Measurements from ENCODE around the gene SLC39A7.

SLC39A7 gene

DNA sequence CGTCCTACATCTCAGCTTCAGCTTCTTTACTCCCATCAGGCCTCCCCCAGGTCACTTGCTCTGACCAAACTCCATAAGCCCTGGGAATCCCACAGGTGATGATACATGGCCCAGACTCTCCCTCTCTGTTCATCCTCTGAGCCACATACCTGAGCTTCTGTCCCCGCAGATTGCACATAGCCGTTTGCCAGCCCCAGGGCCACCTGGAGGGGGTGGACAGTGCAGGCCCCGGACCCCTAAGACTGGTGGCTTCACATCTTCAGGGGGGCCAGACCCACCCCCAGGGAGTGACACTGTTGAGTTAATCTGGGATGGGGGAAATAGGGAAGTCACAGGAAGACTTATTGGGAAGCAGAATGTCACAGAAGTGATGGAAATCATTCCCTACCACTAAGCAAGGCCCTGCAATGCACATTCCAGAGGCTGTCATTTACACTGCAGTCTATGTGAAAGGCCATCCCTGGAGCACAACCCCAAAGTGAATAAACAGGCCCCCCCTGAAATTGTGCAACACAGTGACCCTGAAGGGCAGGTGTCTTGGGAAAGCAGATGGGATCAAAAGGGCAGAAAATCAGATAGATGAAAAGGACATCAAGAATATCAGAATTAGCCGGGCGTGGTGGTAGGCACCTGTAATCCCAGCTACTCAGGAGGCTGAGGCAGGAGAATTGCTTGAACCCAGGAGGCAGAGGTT is 2.4 kb upstream of the SLC39A7 start:
- no peak for TF ChIP-seq ZNF8 (CRISPR knock-in tag; IDR thresholded peaks at IDR 0.05)
- no peak for TF ChIP-seq TCF4 (CRISPR knock-in tag; IDR thresholded peaks at IDR 0.05; ENCODE audit: borderline replicate concordance)
- no peak for TF ChIP-seq ISL1 (CRISPR knock-in tag; IDR thresholded peaks at IDR 0.05)
- TF ChIP-seq ZFP3 (CRISPR knock-in tag; IDR thresholded peaks at IDR 0.05), result no peak
- TF ChIP-seq RARB (CRISPR knock-in tag; IDR thresholded peaks at IDR 0.05), result no peak
- TF ChIP-seq TOX (CRISPR knock-in tag; IDR thresholded peaks at IDR 0.05; ENCODE audit: borderline replicate concordance), result no peak
- TF ChIP-seq ESRRG (CRISPR knock-in tag; IDR thresholded peaks at IDR 0.05), result no peak
- TF ChIP-seq, protein P1, sequence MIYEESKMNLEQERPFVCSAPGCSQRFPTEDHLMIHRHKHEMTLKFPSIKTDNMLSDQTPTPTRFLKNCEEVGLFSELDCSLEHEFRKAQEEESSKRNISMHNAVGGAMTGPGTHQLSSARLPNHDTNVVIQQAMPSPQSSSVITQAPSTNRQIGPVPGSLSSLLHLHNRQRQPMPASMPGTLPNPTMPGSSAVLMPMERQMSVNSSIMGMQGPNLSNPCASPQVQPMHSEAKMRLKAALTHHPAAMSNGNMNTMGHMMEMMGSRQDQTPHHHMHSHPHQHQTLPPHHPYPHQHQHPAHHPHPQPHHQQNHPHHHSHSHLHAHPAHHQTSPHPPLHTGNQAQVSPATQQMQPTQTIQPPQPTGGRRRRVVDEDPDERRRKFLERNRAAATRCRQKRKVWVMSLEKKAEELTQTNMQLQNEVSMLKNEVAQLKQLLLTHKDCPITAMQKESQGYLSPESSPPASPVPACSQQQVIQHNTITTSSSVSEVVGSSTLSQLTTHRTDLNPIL (CRISPR knock-in tag; IDR thresholded peaks at IDR 0.05; ENCODE audit: low read depth), result no peak
- no peak for TF ChIP-seq BACH2 (CRISPR knock-in tag; IDR thresholded peaks at IDR 0.05; ENCODE audit: borderline replicate concordance)
- no peak for TF ChIP-seq SNAI2 (CRISPR knock-in tag; IDR thresholded peaks at IDR 0.05)
- TF ChIP-seq, protein P2, sequence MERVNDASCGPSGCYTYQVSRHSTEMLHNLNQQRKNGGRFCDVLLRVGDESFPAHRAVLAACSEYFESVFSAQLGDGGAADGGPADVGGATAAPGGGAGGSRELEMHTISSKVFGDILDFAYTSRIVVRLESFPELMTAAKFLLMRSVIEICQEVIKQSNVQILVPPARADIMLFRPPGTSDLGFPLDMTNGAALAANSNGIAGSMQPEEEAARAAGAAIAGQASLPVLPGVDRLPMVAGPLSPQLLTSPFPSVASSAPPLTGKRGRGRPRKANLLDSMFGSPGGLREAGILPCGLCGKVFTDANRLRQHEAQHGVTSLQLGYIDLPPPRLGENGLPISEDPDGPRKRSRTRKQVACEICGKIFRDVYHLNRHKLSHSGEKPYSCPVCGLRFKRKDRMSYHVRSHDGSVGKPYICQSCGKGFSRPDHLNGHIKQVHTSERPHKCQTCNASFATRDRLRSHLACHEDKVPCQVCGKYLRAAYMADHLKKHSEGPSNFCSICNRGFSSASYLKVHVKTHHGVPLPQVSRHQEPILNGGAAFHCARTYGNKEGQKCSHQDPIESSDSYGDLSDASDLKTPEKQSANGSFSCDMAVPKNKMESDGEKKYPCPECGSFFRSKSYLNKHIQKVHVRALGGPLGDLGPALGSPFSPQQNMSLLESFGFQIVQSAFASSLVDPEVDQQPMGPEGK (CRISPR knock-in tag; IDR thresholded peaks at IDR 0.05; ENCODE audit: borderline replicate concordance), result no peak
- TF ChIP-seq ZNF70 (CRISPR knock-in tag; IDR thresholded peaks at IDR 0.05), result no peak
- TF ChIP-seq, protein P3, sequence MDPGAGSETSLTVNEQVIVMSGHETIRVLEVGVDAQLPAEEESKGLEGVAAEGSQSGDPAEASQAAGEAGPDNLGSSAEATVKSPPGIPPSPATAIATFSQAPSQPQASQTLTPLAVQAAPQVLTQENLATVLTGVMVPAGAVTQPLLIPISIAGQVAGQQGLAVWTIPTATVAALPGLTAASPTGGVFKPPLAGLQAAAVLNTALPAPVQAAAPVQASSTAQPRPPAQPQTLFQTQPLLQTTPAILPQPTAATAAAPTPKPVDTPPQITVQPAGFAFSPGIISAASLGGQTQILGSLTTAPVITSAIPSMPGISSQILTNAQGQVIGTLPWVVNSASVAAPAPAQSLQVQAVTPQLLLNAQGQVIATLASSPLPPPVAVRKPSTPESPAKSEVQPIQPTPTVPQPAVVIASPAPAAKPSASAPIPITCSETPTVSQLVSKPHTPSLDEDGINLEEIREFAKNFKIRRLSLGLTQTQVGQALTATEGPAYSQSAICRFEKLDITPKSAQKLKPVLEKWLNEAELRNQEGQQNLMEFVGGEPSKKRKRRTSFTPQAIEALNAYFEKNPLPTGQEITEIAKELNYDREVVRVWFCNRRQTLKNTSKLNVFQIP (CRISPR knock-in tag; IDR thresholded peaks at IDR 0.05; ENCODE audit: borderline replicate concordance, low read depth), result no peak
- TF ChIP-seq ZNF565 (CRISPR knock-in tag; conservative IDR thresholded peaks at IDR 0.05; ENCODE audit: low read depth), result no peak
- no peak for ATAC-seq

DNA sequence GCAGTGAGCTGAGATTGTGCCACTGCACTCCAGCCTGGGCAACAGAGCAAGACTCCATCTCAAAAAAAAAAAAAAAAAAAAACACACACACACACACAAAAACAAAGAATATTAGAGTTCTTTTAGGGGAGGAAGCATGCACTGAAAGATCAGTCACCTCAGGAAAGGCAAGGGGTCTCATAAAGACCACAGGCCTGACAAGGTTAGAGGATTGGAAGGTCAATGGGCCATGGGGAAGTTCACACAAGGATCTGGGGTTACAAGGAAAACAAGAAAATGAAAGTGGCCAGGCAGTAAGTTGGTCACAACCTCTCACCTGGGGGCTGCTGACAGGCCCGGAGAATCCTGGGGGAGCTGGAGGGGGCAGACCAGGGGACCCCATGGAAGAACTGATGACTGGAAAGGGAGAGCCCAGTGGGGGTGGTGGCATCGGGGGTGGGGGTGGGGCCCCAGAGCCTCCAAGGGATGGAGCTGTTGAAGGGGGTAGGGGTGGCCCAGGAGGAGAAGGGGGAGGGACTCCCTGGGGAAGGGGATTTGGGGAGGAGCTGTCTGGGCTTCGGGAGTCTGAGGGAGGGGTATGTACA is 1.7 kb upstream of the SLC39A7 start:
- no peak for TF ChIP-seq RARB (CRISPR knock-in tag; IDR thresholded peaks at IDR 0.05)
- no peak for TF ChIP-seq BACH2 (CRISPR knock-in tag; IDR thresholded peaks at IDR 0.05; ENCODE audit: borderline replicate concordance)
- TF ChIP-seq GLIS3 (CRISPR knock-in tag; IDR thresholded peaks at IDR 0.05), result no peak
- no peak for TF ChIP-seq PPARA (CRISPR knock-in tag; IDR thresholded peaks at IDR 0.05; ENCODE audit: borderline replicate concordance)
- no peak for TF ChIP-seq OSR1 (CRISPR knock-in tag; IDR thresholded peaks at IDR 0.05)
- no peak for TF ChIP-seq ZNF8 (CRISPR knock-in tag; IDR thresholded peaks at IDR 0.05)
- no peak for TF ChIP-seq ZC3H10 (CRISPR knock-in tag; IDR thresholded peaks at IDR 0.05)
- no peak for TF ChIP-seq ZFP30 (CRISPR knock-in tag; IDR thresholded peaks at IDR 0.05)
- TF ChIP-seq ARNTL (CRISPR knock-in tag; IDR thresholded peaks at IDR 0.05; ENCODE audit: borderline replicate concordance, low read depth), result no peak
- TF ChIP-seq, protein P1 (CRISPR knock-in tag; IDR thresholded peaks at IDR 0.05; ENCODE audit: low read depth), result no peak
- no peak for TF ChIP-seq ZNF565 (CRISPR knock-in tag; conservative IDR thresholded peaks at IDR 0.05; ENCODE audit: low read depth)
- no peak for TF ChIP-seq TCF4 (CRISPR knock-in tag; IDR thresholded peaks at IDR 0.05; ENCODE audit: borderline replicate concordance)
- ATAC-seq, result no peak

DNA sequence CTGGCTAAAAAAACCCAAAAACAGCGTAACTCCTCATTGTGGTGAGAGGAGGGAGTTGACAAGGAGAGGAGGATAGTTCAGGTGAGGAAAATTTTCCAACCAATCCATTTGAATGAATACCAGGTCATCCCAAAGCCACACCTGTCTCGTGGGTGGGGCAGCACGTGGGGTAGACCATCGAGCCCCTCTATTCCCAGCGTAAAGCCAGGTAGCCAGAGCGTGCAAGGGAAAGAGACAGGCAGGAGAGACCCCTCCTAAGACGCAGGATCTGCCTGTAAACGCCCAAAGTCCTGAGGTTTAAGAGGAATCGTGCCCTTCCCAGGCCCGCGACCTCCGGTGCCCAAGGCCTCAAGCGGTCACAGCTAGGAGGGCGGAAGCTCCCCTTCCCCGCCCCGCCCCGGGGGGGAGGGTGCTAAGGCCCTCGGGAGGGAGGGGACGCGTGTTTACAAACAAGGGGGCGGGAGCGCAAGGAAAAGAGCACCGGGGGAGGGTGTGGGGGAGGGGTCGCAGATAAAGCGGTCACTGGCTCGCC is 914 bp upstream of the SLC39A7 start:
- TF ChIP-seq, protein P4, sequence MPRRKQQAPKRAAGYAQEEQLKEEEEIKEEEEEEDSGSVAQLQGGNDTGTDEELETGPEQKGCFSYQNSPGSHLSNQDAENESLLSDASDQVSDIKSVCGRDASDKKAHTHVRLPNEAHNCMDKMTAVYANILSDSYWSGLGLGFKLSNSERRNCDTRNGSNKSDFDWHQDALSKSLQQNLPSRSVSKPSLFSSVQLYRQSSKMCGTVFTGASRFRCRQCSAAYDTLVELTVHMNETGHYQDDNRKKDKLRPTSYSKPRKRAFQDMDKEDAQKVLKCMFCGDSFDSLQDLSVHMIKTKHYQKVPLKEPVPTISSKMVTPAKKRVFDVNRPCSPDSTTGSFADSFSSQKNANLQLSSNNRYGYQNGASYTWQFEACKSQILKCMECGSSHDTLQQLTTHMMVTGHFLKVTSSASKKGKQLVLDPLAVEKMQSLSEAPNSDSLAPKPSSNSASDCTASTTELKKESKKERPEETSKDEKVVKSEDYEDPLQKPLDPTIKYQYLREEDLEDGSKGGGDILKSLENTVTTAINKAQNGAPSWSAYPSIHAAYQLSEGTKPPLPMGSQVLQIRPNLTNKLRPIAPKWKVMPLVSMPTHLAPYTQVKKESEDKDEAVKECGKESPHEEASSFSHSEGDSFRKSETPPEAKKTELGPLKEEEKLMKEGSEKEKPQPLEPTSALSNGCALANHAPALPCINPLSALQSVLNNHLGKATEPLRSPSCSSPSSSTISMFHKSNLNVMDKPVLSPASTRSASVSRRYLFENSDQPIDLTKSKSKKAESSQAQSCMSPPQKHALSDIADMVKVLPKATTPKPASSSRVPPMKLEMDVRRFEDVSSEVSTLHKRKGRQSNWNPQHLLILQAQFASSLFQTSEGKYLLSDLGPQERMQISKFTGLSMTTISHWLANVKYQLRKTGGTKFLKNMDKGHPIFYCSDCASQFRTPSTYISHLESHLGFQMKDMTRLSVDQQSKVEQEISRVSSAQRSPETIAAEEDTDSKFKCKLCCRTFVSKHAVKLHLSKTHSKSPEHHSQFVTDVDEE (CRISPR knock-in tag; IDR thresholded peaks at IDR 0.05), result no peak
- TF ChIP-seq GLIS3 (CRISPR knock-in tag; IDR thresholded peaks at IDR 0.05), result no peak
- TF ChIP-seq ESRRG (CRISPR knock-in tag; IDR thresholded peaks at IDR 0.05), result no peak
- no peak for TF ChIP-seq PPARA (CRISPR knock-in tag; IDR thresholded peaks at IDR 0.05; ENCODE audit: borderline replicate concordance)
- TF ChIP-seq RARB (CRISPR knock-in tag; IDR thresholded peaks at IDR 0.05), result no peak
- TF ChIP-seq CSDC2 (CRISPR knock-in tag; IDR thresholded peaks at IDR 0.05), result no peak
- ATAC-seq, result peak; percentile 14
